Astrocyte (in vitro differentiated cells and primary cell): Measurements from ENCODE around the gene KIF26B.

ENCODE experiments used
- EZH2 ChIP-seq: IDR thresholded peaks from 2 replicates; pipeline ENCODE4 v1.6.1; 2012; ENCODE audit warnings: mild to moderate bottlenecking, low read length, inconsistent platforms; ENCODE audit not compliant: insufficient read depth
- TF ChIP-seq, protein P1 (sequence below): IDR thresholded peaks from 2 replicates; pipeline ENCODE4 v1.5.1; 2011; ENCODE audit warnings: low read depth, mild to moderate bottlenecking, inconsistent platforms, low read length, moderate library complexity; ENCODE audit not compliant: insufficient read depth

DNA sequence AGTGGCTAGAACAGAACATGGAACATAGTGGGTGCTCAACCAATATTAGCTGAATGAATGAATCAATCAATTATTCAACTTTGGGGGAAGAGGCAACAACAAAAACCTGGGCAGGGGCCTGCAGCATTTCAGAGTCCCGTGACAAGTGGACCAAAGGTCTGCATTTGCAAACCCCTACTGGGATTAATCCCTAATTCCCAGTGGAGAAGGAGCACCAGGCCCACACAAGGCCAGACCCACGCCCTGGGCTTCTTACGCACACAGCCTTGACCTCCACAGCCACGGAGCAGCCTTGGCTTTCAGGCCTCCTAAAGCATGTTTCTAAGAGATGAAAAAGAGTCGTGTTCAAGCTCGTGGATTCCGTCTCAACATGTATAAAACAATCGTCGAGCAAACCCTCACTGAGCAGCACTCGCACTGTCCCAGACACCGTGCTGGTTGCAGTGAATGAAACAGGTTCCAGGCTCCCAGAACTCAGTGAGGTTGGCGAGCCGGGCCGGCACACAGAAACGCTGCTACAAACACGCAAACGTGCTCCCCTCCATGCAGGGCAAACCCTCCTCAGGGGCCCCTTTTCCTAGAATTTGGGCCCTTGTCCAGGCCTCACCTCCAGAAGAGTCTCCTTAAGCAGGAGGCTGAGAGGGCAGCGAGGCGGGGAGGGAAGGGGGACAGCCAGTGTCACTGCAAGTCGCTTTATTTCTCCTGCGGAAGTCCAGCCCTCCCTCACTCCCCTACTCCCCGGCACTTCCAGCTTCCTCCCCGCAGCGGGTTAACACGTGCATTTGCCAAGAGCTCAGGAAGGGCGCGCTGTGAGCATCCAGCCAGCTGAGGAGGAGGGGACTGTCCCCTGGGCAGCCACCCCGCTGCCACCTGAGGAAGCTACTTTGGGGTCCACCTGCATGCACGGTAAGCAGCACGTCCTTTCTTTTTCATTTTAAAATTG is 556.4 kb downstream of the KIF26B start:
- TF ChIP-seq, protein P1, sequence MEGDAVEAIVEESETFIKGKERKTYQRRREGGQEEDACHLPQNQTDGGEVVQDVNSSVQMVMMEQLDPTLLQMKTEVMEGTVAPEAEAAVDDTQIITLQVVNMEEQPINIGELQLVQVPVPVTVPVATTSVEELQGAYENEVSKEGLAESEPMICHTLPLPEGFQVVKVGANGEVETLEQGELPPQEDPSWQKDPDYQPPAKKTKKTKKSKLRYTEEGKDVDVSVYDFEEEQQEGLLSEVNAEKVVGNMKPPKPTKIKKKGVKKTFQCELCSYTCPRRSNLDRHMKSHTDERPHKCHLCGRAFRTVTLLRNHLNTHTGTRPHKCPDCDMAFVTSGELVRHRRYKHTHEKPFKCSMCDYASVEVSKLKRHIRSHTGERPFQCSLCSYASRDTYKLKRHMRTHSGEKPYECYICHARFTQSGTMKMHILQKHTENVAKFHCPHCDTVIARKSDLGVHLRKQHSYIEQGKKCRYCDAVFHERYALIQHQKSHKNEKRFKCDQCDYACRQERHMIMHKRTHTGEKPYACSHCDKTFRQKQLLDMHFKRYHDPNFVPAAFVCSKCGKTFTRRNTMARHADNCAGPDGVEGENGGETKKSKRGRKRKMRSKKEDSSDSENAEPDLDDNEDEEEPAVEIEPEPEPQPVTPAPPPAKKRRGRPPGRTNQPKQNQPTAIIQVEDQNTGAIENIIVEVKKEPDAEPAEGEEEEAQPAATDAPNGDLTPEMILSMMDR = no peak
- no peak for TF ChIP-seq EZH2
